Measurements from ENCODE around the gene GDA. TPM values are rescaled to one million over a fixed set of nuclear protein-coding genes. Genes with fewer than 3 reads are reported as not detected.

Gene GDA
- total and polyA plus RNA-seq, 5 donors from 2014 or later: not detected

DNA sequence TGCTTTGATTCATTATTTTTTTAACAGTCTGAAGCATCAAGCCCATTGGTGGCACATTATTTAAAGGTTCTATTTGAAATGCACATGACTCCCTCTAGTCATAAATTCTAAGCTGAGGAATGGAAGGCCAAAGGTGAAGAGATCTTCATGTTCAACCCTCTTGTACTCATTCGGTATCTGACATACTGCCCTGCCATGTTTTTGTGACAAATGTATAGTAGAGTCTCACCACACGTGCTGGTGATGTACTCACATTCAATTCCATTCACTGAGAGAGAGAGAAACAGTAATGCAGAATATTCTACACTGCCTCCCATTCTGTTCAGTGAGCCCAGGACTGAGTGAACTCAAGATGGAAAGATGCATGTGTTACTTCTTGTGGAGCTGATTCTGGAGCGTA lies 98.3 kb downstream of the GDA start:
- ATAC-seq (ENCODE audit: low read depth in 2 of 2) (no peak), DNase-seq (no peak)
- Mint-ChIP-seq H3K27ac (no peak overlapping the region), H3K27me3 (peaks cover 19% of the 10 kb centered on the region), H3K9me3 (peaks cover 0 to 2% (median 0%) of the 10 kb centered on the region in 7 donors), H3K4me3 (no peak overlapping the region), H3K4me1 (no peaks in the 10 kb centered on the region), H3K36me3 (no peaks in the 10 kb centered on the region)
- no peak overlapping the region for H3K27ac ChIP-seq (ENCODE audit: insufficient read depth, low read length, poor library complexity, severe bottlenecking)
- H3K4me3 ChIP-seq (ENCODE audit: low read depth, low read length): no peak overlapping the region
- no peaks in the 10 kb centered on the region for H3K9me3 ChIP-seq (ENCODE audit: control insufficient read depth in 2 of 2, low read length in 2 of 2)
- peaks cover 7% of the 10 kb centered on the region for H3K27me3 ChIP-seq (ENCODE audit: control insufficient read depth, insufficient read depth, low read length)
- no peaks in the 10 kb centered on the region for H3K36me3 ChIP-seq (ENCODE audit: control insufficient read depth, insufficient read depth, low read length)
- no peaks in the 10 kb centered on the region for H3K4me1 ChIP-seq (ENCODE audit: control insufficient read depth, insufficient read depth, low read length, poor library complexity, severe bottlenecking)

GRCh38 chr9:72251589-72251988 lies 102.3 kb downstream of the GDA start:
- Mint-ChIP-seq H3K9me3 (peaks cover 0 to 1% (median 0%) of the 10 kb centered on the region in 7 donors), H3K4me1 (no peaks in the 10 kb centered on the region), H3K27me3 (peaks cover 27% of the 10 kb centered on the region), H3K27ac (no peak overlapping the region), H3K36me3 (no peaks in the 10 kb centered on the region), H3K4me3 (no peak overlapping the region)
- no peaks in the 10 kb centered on the region for H3K36me3 ChIP-seq (ENCODE audit: control insufficient read depth, insufficient read depth, low read length)
- peaks cover 10% of the 10 kb centered on the region for H3K27me3 ChIP-seq (ENCODE audit: control insufficient read depth, insufficient read depth, low read length)
- ATAC-seq (ENCODE audit: low read depth in 2 of 2) (no peak), DNase-seq (no peak)
- no peaks in the 10 kb centered on the region for H3K4me1 ChIP-seq (ENCODE audit: control insufficient read depth, insufficient read depth, low read length, poor library complexity, severe bottlenecking)
- no peaks in the 10 kb centered on the region for H3K9me3 ChIP-seq (ENCODE audit: control insufficient read depth in 2 of 2, low read length in 2 of 2)
- no peak overlapping the region for H3K4me3 ChIP-seq (ENCODE audit: low read depth, low read length)
- no peak overlapping the region for H3K27ac ChIP-seq (ENCODE audit: insufficient read depth, low read length, poor library complexity, severe bottlenecking)

- H3K4me3 ChIP-seq (ENCODE audit: low read depth, low read length): no peak overlapping the region
- ATAC-seq (ENCODE audit: low read depth in 2 of 2) (no peak), DNase-seq (no peak)
- Mint-ChIP-seq H3K9me3 (peaks cover 0 to 3% (median 0%) of the 10 kb centered on the region in 7 donors), H3K36me3 (no peaks in the 10 kb centered on the region), H3K27ac (no peak overlapping the region), H3K4me1 (no peaks in the 10 kb centered on the region), H3K4me3 (no peak overlapping the region), H3K27me3 (peaks cover 41% of the 10 kb centered on the region)
- H3K36me3 ChIP-seq (ENCODE audit: control insufficient read depth, insufficient read depth, low read length): no peaks in the 10 kb centered on the region
- no peak overlapping the region for H3K27ac ChIP-seq (ENCODE audit: insufficient read depth, low read length, poor library complexity, severe bottlenecking)
- H3K27me3 ChIP-seq (ENCODE audit: control insufficient read depth, insufficient read depth, low read length): peaks cover 7% of the 10 kb centered on the region
- no peaks in the 10 kb centered on the region for H3K9me3 ChIP-seq (ENCODE audit: control insufficient read depth in 2 of 2, low read length in 2 of 2)
- no peaks in the 10 kb centered on the region for H3K4me1 ChIP-seq (ENCODE audit: control insufficient read depth, insufficient read depth, low read length, poor library complexity, severe bottlenecking)
These were observed 105.8 kb downstream of the GDA start for GRCh38 chr9:72254901-72255545.

- Mint-ChIP-seq H3K4me1 (no peaks in the 10 kb centered on the region), H3K27ac (no peak overlapping the region), H3K9me3 (peaks cover 0 to 3% (median 0%) of the 10 kb centered on the region in 7 donors), H3K27me3 (peaks cover 37% of the 10 kb centered on the region), H3K36me3 (no peaks in the 10 kb centered on the region), H3K4me3 (no peak overlapping the region)
- H3K9me3 ChIP-seq (ENCODE audit: control insufficient read depth in 2 of 2, low read length in 2 of 2): no peaks in the 10 kb centered on the region
- ATAC-seq (ENCODE audit: low read depth in 2 of 2) (no peak), DNase-seq (no peak)
- H3K4me1 ChIP-seq (ENCODE audit: control insufficient read depth, insufficient read depth, low read length, poor library complexity, severe bottlenecking): no peaks in the 10 kb centered on the region
- no peak overlapping the region for H3K27ac ChIP-seq (ENCODE audit: insufficient read depth, low read length, poor library complexity, severe bottlenecking)
- no peak overlapping the region for H3K4me3 ChIP-seq (ENCODE audit: low read depth, low read length)
- H3K36me3 ChIP-seq (ENCODE audit: control insufficient read depth, insufficient read depth, low read length): no peaks in the 10 kb centered on the region
- H3K27me3 ChIP-seq (ENCODE audit: control insufficient read depth, insufficient read depth, low read length): peaks cover 3% of the 10 kb centered on the region
These were observed 106.3 kb downstream of the GDA start for GRCh38 chr9:72255569-72255968.

DNA sequence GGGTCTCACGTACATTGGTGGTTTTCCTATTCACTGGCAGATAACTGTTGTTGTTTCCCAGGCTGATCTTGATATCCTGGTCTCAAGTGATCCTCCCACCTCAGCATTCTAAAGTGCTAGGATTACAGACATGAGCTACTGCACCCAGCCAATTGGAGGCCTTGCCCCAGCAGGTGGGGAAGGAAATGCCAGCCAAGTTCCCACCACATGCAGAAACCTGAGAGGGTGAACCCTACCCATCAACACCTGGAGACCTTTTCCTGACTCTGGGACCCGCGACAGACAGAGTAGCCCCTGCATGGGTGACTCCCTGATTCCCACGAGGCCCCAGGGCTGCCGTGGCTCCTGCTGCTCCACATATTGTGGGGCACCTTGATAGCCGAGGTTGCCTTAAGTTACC lies 107.7 kb downstream of the GDA start:
- Mint-ChIP-seq H3K36me3 (no peaks in the 10 kb centered on the region), H3K4me1 (no peaks in the 10 kb centered on the region)
- no peaks in the 10 kb centered on the region for H3K9me3 ChIP-seq (ENCODE audit: control insufficient read depth in 2 of 2, low read length in 2 of 2)

DNA sequence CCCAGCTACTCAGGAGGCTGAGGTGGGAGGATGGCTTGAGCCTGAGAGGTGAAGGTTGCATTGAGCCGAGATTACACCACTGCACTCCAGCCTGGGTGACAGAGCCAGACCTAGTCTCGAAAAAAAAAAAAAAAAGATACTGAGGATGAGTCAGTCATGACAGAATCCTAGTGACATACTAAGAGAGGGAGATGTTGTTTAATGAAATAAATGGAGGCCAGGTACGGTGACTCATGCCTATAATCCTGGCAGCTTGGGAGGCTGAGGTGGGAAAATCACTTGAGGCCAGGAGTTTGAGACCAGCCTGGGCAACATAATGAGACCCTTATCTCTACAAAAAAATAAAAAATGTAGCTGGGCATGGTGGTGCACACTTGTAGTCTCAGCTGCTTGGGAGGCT lies 108.6 kb downstream of the GDA start:
- H3K9me3 ChIP-seq (ENCODE audit: control insufficient read depth in 2 of 2, low read length in 2 of 2): no peaks in the 10 kb centered on the region
- DNase-seq (no peak), ATAC-seq (ENCODE audit: low read depth in 2 of 2) (no peak)
- Mint-ChIP-seq H3K9me3 (peaks cover 0 to 3% (median 0%) of the 10 kb centered on the region in 7 donors), H3K36me3 (no peaks in the 10 kb centered on the region), H3K4me3 (no peak overlapping the region), H3K27me3 (peaks cover 29% of the 10 kb centered on the region), H3K4me1 (no peaks in the 10 kb centered on the region), H3K27ac (no peak overlapping the region)
- no peak overlapping the region for H3K4me3 ChIP-seq (ENCODE audit: low read depth, low read length)
- H3K36me3 ChIP-seq (ENCODE audit: control insufficient read depth, insufficient read depth, low read length): no peaks in the 10 kb centered on the region
- H3K4me1 ChIP-seq (ENCODE audit: control insufficient read depth, insufficient read depth, low read length, poor library complexity, severe bottlenecking): no peaks in the 10 kb centered on the region
- H3K27me3 ChIP-seq (ENCODE audit: control insufficient read depth, insufficient read depth, low read length): peaks cover 3% of the 10 kb centered on the region
- no peak overlapping the region for H3K27ac ChIP-seq (ENCODE audit: insufficient read depth, low read length, poor library complexity, severe bottlenecking)

More for the DNA sequence above, 107.7 kb downstream of the GDA start:
- Histone ChIP-seq H3K27ac (ENCODE audit: insufficient read depth, low read length, poor library complexity, severe bottlenecking) (no peak overlapping the region), H3K4me1 (ENCODE audit: control insufficient read depth, insufficient read depth, low read length, poor library complexity, severe bottlenecking) (no peaks in the 10 kb centered on the region), H3K36me3 (ENCODE audit: control insufficient read depth, insufficient read depth, low read length) (no peaks in the 10 kb centered on the region), H3K4me3 (ENCODE audit: low read depth, low read length) (no peak overlapping the region), H3K27me3 (ENCODE audit: control insufficient read depth, insufficient read depth, low read length) (peaks cover 3% of the 10 kb centered on the region)
- H3K4me3 Mint-ChIP-seq: no peak overlapping the region
- ATAC-seq (ENCODE audit: low read depth in 2 of 2) (no peak), DNase-seq (no peak)
- peaks cover 0 to 3% (median 0%) of the 10 kb centered on the region in 7 donors for H3K9me3 Mint-ChIP-seq
- H3K27me3 Mint-ChIP-seq: peaks cover 29% of the 10 kb centered on the region
- no peak overlapping the region for H3K27ac Mint-ChIP-seq

DNA sequence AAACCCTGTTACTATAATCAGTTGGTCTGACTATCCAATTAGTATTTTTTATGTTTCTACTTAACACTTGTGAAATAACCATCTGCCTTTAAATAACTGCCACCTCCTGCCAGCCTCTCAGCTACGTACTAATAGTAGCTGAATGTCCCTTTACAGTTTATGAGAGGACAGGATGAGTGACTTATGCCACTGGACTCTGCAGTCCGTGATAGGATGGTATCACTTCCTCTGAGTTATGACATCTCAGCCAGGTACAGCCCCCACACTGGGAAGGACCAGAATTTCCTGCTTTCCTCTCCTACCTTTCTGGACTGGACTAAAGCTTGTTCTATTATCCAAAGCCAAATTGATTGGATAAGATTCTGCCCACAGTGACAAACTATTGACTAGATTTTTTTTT lies 112.8 kb downstream of the GDA start:
- Mint-ChIP-seq H3K9me3 (peaks cover 0 to 2% (median 0%) of the 10 kb centered on the region in 7 donors), H3K27me3 (peaks cover 18% of the 10 kb centered on the region), H3K36me3 (no peaks in the 10 kb centered on the region), H3K27ac (no peak overlapping the region), H3K4me1 (no peaks in the 10 kb centered on the region), H3K4me3 (no peak overlapping the region)
- DNase-seq (no peak), ATAC-seq (ENCODE audit: low read depth in 2 of 2) (no peak)
- Histone ChIP-seq H3K36me3 (ENCODE audit: control insufficient read depth, insufficient read depth, low read length) (no peaks in the 10 kb centered on the region), H3K4me1 (ENCODE audit: control insufficient read depth, insufficient read depth, low read length, poor library complexity, severe bottlenecking) (no peaks in the 10 kb centered on the region), H3K27ac (ENCODE audit: insufficient read depth, low read length, poor library complexity, severe bottlenecking) (no peak overlapping the region), H3K4me3 (ENCODE audit: low read depth, low read length) (no peak overlapping the region), H3K27me3 (ENCODE audit: control insufficient read depth, insufficient read depth, low read length) (no peaks in the 10 kb centered on the region), H3K9me3 (ENCODE audit: control insufficient read depth in 2 of 2, low read length in 2 of 2) (no peaks in the 10 kb centered on the region)

DNA sequence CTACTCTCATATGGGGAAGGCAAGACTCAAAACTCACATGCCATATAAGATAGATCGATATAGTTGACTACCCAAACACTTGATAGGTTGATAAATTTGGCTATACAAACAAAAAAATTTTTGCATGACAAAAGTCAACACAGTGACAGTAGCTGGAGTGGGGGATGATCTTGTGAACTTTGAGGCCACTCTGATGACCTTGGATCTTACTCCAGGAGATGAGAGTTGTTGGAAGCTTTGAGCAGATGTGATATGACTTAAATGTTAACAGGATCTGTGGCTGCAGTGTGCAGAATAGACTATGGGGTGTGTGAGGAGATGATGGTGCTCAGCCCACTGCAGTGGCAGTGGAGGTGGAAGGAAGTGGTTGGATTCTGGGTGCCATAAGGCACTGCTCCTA lies 114.3 kb downstream of the GDA start:
- no peaks in the 10 kb centered on the region for H3K27me3 ChIP-seq (ENCODE audit: control insufficient read depth, insufficient read depth, low read length)
- H3K9me3 Mint-ChIP-seq: peaks cover 0 to 2% (median 0%) of the 10 kb centered on the region in 7 donors
- H3K27ac Mint-ChIP-seq: no peak overlapping the region
- no peak overlapping the region for H3K4me3 Mint-ChIP-seq
- H3K4me1 ChIP-seq (ENCODE audit: control insufficient read depth, insufficient read depth, low read length, poor library complexity, severe bottlenecking): no peaks in the 10 kb centered on the region
- H3K27ac ChIP-seq (ENCODE audit: insufficient read depth, low read length, poor library complexity, severe bottlenecking): no peak overlapping the region
- DNase-seq (no peak), ATAC-seq (ENCODE audit: low read depth in 2 of 2) (no peak)
- H3K27me3 Mint-ChIP-seq: peaks cover 8% of the 10 kb centered on the region
- no peak overlapping the region for H3K4me3 ChIP-seq (ENCODE audit: low read depth, low read length)
- H3K4me1 Mint-ChIP-seq: no peaks in the 10 kb centered on the region
- no peaks in the 10 kb centered on the region for H3K9me3 ChIP-seq (ENCODE audit: control insufficient read depth in 2 of 2, low read length in 2 of 2)
- H3K36me3 ChIP-seq (ENCODE audit: control insufficient read depth, insufficient read depth, low read length): no peaks in the 10 kb centered on the region
- no peaks in the 10 kb centered on the region for H3K36me3 Mint-ChIP-seq

Data from CD4-positive, CD25-positive, alpha-beta regulatory T cell (primary cell).